ENCODE data around the gene SLC35F4. TPM values are rescaled to one million over a fixed set of nuclear protein-coding genes. Genes with fewer than 3 reads are reported as not detected.

Gene SLC35F4
- total and polyA plus RNA-seq, 2 experiments from 2014 or later: 0.07 TPM; not detected in 1

DNA sequence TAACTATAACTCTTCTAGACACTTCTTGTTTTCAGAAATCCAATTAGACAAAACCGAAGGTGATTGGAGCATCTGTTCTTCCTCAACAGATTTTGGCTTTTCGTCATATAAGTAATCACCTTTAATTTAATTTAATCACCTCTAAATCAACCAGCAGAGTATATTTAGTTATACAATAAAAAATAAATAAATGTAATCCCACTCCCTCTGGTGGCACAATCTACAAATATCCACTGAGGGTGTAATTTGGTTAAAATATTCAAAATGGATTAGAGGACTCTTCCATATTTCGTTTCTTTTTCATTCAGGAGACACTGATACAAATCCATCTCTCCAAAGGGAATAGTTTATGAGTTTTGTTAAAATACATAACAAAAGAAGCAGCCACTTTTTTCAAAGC is 18.3 kb upstream of the SLC35F4 start:
- no peak for DNase-seq (ENCODE audit: low spot score)
- no peaks in the 10 kb centered on the region for H3K4me1 ChIP-seq (ENCODE audit: insufficient read depth)
- H3K4me2 ChIP-seq: no peak overlapping the region
- H3K27ac ChIP-seq: no peak overlapping the region
- no peaks in the 10 kb centered on the region for H3K9me2 ChIP-seq (replicated peaks; ENCODE audit: insufficient read depth)
- H3K4me3 ChIP-seq: no peak overlapping the region
- TF ChIP-seq EZH2phosphoT487 (IDR thresholded peaks at IDR 0.05; ENCODE audit: low read depth, severe bottlenecking, unreplicated experiment): no peak
- TF ChIP-seq, protein P1, sequence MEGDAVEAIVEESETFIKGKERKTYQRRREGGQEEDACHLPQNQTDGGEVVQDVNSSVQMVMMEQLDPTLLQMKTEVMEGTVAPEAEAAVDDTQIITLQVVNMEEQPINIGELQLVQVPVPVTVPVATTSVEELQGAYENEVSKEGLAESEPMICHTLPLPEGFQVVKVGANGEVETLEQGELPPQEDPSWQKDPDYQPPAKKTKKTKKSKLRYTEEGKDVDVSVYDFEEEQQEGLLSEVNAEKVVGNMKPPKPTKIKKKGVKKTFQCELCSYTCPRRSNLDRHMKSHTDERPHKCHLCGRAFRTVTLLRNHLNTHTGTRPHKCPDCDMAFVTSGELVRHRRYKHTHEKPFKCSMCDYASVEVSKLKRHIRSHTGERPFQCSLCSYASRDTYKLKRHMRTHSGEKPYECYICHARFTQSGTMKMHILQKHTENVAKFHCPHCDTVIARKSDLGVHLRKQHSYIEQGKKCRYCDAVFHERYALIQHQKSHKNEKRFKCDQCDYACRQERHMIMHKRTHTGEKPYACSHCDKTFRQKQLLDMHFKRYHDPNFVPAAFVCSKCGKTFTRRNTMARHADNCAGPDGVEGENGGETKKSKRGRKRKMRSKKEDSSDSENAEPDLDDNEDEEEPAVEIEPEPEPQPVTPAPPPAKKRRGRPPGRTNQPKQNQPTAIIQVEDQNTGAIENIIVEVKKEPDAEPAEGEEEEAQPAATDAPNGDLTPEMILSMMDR (IDR thresholded peaks at IDR 0.05; ENCODE audit: poor library complexity): peak; percentile 32
- H2AFZ ChIP-seq: no peak overlapping the region
- H4K20me1 ChIP-seq (ENCODE audit: insufficient read depth, poor library complexity, severe bottlenecking): no peaks in the 10 kb centered on the region
- no peaks in the 10 kb centered on the region for H3K9me3 ChIP-seq (ENCODE audit: low read depth)
- no peaks in the 10 kb centered on the region for H3K36me3 ChIP-seq (replicated peaks; ENCODE audit: insufficient read depth, low read depth)
- H3K27me3 ChIP-seq: no peaks in the 10 kb centered on the region
- WGBS (ENCODE audit: low lambda C conversion rate, missing lambda C conversion rate): 71% methylated on average over 3 of the region's 3 CpGs
- no peaks in the 10 kb centered on the region for H3K79me2 ChIP-seq

DNA sequence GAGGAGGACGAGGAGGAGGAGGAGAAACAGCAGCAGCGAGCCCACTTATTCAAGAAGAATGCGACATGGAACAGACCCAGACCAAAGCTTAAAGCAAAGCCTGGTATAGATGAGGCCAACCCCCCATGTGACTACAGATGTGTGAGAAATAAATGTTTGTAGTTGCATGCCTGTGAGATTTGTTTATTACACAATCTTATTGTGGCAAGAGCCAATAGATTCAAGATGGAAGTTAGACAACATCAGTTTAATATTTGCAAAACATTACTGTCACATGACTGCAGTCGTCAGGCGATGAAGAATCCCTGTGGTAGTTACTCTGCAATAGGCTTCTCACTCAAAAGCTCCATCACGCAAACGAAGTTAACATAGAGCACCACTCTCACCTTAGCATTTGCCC is 17.2 kb upstream of the SLC35F4 start:
- Histone ChIP-seq H4K20me1 (ENCODE audit: insufficient read depth, poor library complexity, severe bottlenecking) (no peaks in the 10 kb centered on the region), H3K9me2 (replicated peaks; ENCODE audit: insufficient read depth) (no peaks in the 10 kb centered on the region), H3K27me3 (no peaks in the 10 kb centered on the region), H3K4me3 (no peak overlapping the region), H2AFZ (no peak overlapping the region), H3K79me2 (no peaks in the 10 kb centered on the region), H3K36me3 (replicated peaks; ENCODE audit: insufficient read depth, low read depth) (no peaks in the 10 kb centered on the region), H3K9me3 (ENCODE audit: low read depth) (no peaks in the 10 kb centered on the region), H3K4me2 (no peak overlapping the region), H3K4me1 (ENCODE audit: insufficient read depth) (no peaks in the 10 kb centered on the region), H3K27ac (no peak overlapping the region)
- TF ChIP-seq EZH2 (IDR thresholded peaks at IDR 0.05; ENCODE audit: borderline replicate concordance): no peak
- TF ChIP-seq, protein P1 (IDR thresholded peaks at IDR 0.05; ENCODE audit: poor library complexity): no peak
- TF ChIP-seq EZH2phosphoT487 (IDR thresholded peaks at IDR 0.05; ENCODE audit: low read depth, severe bottlenecking, unreplicated experiment): no peak
- DNase-seq (ENCODE audit: low spot score): no peak
- WGBS (ENCODE audit: low lambda C conversion rate, missing lambda C conversion rate): 88% methylated on average over 5 of the region's 7 CpGs

DNA sequence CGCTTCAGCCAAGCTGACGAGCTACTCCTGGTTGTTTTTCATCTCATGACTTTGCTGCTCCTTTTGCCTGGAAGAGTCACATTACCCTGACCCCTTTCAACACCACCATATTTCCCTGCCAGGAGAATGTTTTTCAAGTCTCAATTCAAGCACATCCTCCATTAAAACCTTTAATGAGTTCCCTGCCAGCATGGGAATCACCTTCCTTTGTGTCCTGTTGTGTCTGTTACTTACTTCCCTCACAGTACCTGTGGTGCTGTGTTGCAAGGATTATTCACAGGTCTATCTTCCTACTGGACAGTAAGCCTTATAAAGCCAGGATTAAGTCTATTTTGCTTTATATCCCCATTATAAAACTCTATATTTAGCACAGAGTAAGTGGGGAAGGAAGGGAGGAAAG is 13.6 kb upstream of the SLC35F4 start:
- no peaks in the 10 kb centered on the region for H3K79me2 ChIP-seq
- DNase-seq (ENCODE audit: low spot score): no peak
- TF ChIP-seq, protein P1 (IDR thresholded peaks at IDR 0.05; ENCODE audit: poor library complexity): no peak
- TF ChIP-seq EZH2phosphoT487 (IDR thresholded peaks at IDR 0.05; ENCODE audit: low read depth, severe bottlenecking, unreplicated experiment) (no peak), EZH2 (IDR thresholded peaks at IDR 0.05; ENCODE audit: borderline replicate concordance) (no peak)

DNA sequence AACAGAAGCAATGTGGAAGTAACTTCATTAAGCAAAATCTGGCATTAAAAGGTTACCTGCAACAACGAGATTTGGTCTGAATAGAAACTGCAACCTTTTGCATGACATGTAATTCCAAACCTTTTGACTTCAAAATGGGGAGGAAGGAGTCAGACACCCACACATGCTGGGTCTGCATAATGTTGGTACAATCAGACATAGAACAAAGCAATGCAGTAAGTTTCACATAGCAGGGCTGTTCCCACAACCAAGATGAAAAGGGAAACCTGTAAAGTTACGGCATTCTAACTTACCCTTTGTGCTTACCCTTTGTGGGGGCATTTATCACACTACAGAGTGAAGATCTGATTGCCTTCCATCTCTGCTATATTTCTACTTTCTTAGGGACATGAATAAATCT is 10.1 kb upstream of the SLC35F4 start:
- Histone ChIP-seq H4K20me1 (ENCODE audit: insufficient read depth, poor library complexity, severe bottlenecking) (no peaks in the 10 kb centered on the region), H3K27ac (no peak overlapping the region), H3K9me2 (replicated peaks; ENCODE audit: insufficient read depth) (no peaks in the 10 kb centered on the region), H2AFZ (no peak overlapping the region), H3K4me2 (no peak overlapping the region), H3K27me3 (no peaks in the 10 kb centered on the region), H3K79me2 (no peaks in the 10 kb centered on the region), H3K4me1 (ENCODE audit: insufficient read depth) (no peaks in the 10 kb centered on the region), H3K4me3 (no peak overlapping the region), H3K9me3 (ENCODE audit: low read depth) (no peaks in the 10 kb centered on the region), H3K36me3 (replicated peaks; ENCODE audit: insufficient read depth, low read depth) (no peaks in the 10 kb centered on the region)
- 93% methylated on average over 2 of the region's 2 CpGs for WGBS (ENCODE audit: low lambda C conversion rate, missing lambda C conversion rate)
- no peak for DNase-seq (ENCODE audit: low spot score)
- TF ChIP-seq, protein P1 (IDR thresholded peaks at IDR 0.05; ENCODE audit: poor library complexity): no peak
- TF ChIP-seq EZH2phosphoT487 (IDR thresholded peaks at IDR 0.05; ENCODE audit: low read depth, severe bottlenecking, unreplicated experiment) (no peak), EZH2 (IDR thresholded peaks at IDR 0.05; ENCODE audit: borderline replicate concordance) (no peak)

More for the DNA sequence above, 13.6 kb upstream of the SLC35F4 start:
- no peak overlapping the region for H3K27ac ChIP-seq
- H4K20me1 ChIP-seq (ENCODE audit: insufficient read depth, poor library complexity, severe bottlenecking): no peaks in the 10 kb centered on the region
- WGBS (ENCODE audit: low lambda C conversion rate, missing lambda C conversion rate): 82% methylated on average over 2 of the region's 2 CpGs
- H3K36me3 ChIP-seq (replicated peaks; ENCODE audit: insufficient read depth, low read depth): no peaks in the 10 kb centered on the region
- H3K9me2 ChIP-seq (replicated peaks; ENCODE audit: insufficient read depth): no peaks in the 10 kb centered on the region
- no peak overlapping the region for H3K4me2 ChIP-seq
- no peaks in the 10 kb centered on the region for H3K9me3 ChIP-seq (ENCODE audit: low read depth)
- H3K4me1 ChIP-seq (ENCODE audit: insufficient read depth): no peaks in the 10 kb centered on the region
- H2AFZ ChIP-seq: no peak overlapping the region
- no peaks in the 10 kb centered on the region for H3K27me3 ChIP-seq
- H3K4me3 ChIP-seq: no peak overlapping the region
